ENCODE data around the gene KLF13.

- TF ChIP-seq CTCF (IDR thresholded peaks at IDR 0.05): no peak
- no peak for TF ChIP-seq KDM5A (IDR thresholded peaks at IDR 0.05)
- no peak for TF ChIP-seq RNF2 (IDR thresholded peaks at IDR 0.05; ENCODE audit: borderline replicate concordance, low read depth)
- no peak for TF ChIP-seq REST (IDR thresholded peaks at IDR 0.05)
- TF ChIP-seq MAFK (IDR thresholded peaks at IDR 0.05; ENCODE audit: partially characterized antibody): no peak
- TF ChIP-seq HEYL (CRISPR knock-in tag; IDR thresholded peaks at IDR 0.05): no peak
- TF ChIP-seq GATA3 (IDR thresholded peaks at IDR 0.05; ENCODE audit: borderline replicate concordance): no peak
- TF ChIP-seq HDAC2 (IDR thresholded peaks at IDR 0.05): no peak
- TF ChIP-seq KDM1A (IDR thresholded peaks at IDR 0.05; ENCODE audit: low read depth): no peak
- no peak for TF ChIP-seq RCOR1 (IDR thresholded peaks at IDR 0.05; ENCODE audit: low read depth, low read length)
- no peak for TF ChIP-seq JUN (IDR thresholded peaks at IDR 0.05)
- TF ChIP-seq POLR2A (IDR thresholded peaks at IDR 0.05; ENCODE audit: low read length): no peak
- TF ChIP-seq MYC (IDR thresholded peaks at IDR 0.05; ENCODE audit: borderline replicate concordance, low read length): no peak
- TF ChIP-seq BCL3 (IDR thresholded peaks at IDR 0.05): no peak
Measured at GRCh38 chr15:31301673-31301990, 25.0 kb upstream of the KLF13 start.

Data from A549 (cell line).